Measurements from ENCODE around the gene HTT.

The HTT gene

DNA sequence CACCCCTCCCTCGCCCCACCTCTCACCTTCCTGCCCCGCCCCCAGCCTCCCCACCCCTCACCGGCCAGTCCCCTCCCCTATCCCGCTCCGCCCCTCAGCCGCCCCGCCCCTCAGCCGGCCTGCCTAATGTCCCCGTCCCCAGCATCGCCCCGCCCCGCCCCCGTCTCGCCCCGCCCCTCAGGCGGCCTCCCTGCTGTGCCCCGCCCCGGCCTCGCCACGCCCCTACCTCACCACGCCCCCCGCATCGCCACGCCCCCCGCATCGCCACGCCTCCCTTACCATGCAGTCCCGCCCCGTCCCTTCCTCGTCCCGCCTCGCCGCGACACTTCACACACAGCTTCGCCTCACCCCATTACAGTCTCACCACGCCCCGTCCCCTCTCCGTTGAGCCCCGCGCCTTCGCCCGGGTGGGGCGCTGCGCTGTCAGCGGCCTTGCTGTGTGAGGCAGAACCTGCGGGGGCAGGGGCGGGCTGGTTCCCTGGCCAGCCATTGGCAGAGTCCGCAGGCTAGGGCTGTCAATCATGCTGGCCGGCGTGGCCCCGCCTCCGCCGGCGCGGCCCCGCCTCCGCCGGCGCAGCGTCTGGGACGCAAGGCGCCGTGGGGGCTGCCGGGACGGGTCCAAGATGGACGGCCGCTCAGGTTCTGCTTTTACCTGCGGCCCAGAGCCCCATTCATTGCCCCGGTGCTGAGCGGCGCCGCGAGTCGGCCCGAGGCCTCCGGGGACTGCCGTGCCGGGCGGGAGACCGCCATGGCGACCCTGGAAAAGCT lies at the start of gene HTT, which contains the start of gene HTT-AS:
HTT (plus strand) TSS at position 604 of the 768 bp plus-strand sequence; CDS start at position 749, 145 bp downstream.
HTT-AS (minus strand) TSS at position 461 of the 768 bp plus-strand sequence.
- DNase-seq (ENCODE audit: low spot score), result peak; percentile 98

- no peak for DNase-seq (ENCODE audit: low spot score)
Observed at GRCh38 chr4:3025881-3026280, 48.6 kb upstream of the HTT start.

GRCh38 chr4:3026540-3026939 lies 47.9 kb upstream of the HTT start:
- DNase-seq (ENCODE audit: low spot score), result no peak

DNA sequence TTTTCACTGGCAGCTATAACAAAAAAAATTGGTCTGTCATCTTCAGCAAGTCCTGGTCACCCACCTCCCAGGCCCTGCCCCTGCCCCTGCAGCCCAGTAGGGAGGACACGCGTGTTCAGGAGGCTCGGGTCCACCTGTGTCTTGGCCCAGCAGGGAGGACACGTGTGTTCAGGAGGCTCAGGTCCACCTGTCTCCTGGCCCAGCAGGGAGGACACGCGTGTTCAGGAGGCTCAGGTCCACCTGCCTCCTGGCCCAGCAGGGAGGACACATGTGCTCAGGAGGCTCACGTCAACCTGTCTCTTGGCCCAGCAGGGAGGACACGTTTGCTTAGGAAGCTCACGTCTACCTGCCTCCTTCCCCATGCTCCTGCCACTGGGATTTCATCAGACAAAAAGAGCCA lies 45.0 kb upstream of the HTT start:
- DNase-seq (ENCODE audit: low spot score), result no peak

GRCh38 chr4:3030566-3031356 lies 43.7 kb upstream of the HTT start:
- DNase-seq (ENCODE audit: low spot score), result no peak

GRCh38 chr4:3031357-3032082 lies 43.0 kb upstream of the HTT start:
- DNase-seq (ENCODE audit: low spot score), result no peak

GRCh38 chr4:3034231-3034630 lies 40.2 kb upstream of the HTT start:
- no peak for DNase-seq (ENCODE audit: low spot score)

- DNase-seq (ENCODE audit: low spot score), result no peak
Observed at GRCh38 chr4:3035249-3035648, 39.2 kb upstream of the HTT start.

DNA sequence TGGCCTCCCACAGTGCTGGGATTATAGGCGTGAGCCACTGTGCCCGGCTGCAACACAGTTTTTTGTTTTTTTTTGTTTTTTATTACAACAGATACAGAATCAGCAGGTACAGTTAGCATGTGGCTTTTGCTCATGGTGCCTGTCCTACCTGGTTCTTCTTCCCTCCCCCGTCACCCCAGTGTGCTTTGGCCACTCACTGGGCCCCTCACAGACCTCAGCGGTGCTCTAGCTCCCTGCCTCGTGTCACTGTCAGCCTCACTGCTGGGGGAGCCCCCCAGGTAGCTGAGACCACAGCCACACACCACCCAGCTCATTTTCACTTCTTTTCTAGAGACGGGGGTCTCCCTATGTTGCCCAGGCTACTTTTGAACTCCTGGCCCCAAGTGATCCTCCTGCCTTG lies 38.8 kb upstream of the HTT start:
- DNase-seq (ENCODE audit: low spot score), result no peak

GRCh38 chr4:3036131-3036952 lies 38.1 kb upstream of the HTT start:
- no peak for DNase-seq (ENCODE audit: low spot score)

DNA sequence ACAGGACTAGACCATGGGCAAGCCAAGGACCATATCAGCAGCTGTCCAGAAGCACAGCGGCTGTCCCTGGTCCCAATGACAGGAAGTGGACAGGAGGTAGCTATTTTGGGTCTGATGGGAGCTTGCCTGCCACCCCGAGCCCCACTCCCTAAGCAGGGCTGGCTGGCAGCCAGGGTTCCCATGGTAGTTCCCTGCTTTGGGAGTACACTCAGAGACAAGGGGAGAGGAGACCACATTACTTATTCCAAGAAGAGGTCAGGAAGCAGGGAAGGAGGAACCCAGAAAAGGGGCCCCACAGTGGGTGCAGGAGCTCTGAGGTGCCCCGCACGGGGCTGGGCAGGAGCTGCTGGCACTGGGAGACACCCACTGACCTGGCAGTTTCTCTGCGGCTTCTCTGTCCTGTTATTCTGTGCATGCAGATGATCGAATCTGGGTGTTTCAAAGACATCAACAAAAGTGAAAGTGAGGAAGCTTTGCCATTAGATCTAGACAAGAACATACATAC lies 36.5 kb upstream of the HTT start:
- DNase-seq (ENCODE audit: low spot score), result peak; percentile 8

DNA sequence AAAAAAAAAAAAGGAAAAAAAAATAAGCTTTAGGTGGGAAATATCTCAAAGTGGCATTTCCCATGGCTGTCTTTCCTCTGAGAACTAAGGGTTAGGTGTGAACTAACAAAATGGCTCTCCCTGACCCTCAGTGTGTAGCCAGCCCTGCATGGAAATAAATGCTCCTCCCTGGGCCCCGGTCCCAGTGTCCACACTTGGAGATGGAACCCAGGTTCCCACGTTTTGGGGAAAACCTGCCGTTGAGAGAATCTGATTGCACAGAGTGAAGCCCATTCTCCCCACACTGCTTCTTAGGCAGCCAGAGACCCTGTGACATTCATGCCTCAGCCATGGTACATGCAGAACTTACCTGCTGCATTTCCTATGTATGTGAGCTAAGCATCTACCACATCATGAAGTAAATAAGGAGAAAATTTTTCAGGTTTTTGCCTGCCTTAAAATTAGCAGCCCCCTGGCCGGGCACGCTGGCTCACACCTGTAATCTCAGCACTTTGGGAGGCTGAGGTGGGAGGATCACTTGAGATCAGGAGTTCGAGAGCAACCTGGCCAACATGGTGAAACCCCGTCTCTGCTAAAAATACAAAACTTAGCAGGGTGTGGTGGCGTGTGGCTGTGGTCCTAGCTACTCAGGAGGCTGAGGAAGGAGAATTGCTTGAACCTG lies 34.6 kb upstream of the HTT start:
- no peak for DNase-seq (ENCODE audit: low spot score)

DNA sequence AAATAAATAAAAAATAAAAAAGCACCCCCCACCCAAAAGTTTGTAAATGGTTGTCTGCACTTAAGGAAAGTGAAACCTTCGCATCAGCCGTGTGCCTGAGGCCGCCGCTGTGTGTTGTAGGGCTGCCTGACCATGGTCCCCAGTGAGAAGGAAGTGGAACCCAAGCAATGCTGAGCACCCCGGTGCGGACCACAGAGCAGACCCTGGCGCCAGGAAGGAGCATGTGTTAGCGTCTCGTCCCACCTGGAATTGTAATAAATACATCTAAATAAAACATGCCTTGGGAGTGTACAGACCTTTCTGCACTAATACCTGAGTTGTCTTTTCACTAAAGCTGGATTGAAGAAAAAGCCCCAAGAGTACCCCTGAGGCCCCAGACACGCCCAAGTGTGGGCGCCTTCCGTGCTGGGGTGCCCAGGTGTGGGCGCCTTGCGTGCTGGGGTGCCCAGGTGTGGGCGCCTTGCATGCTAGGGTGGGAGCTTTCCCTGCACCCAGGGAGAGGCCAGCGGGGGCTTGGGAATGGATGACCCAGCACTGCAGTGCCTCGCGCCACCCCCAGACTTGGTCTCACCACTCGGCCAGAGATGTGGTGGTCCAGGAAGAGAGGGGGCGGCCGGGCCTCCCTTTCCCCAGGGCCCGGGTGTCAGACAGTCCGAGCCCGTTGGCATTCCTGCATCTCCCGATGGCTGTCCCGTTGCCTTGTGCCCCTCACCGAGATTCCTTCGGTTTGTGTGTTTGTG lies 33.9 kb upstream of the HTT start:
- no peak for DNase-seq (ENCODE audit: low spot score)

DNA sequence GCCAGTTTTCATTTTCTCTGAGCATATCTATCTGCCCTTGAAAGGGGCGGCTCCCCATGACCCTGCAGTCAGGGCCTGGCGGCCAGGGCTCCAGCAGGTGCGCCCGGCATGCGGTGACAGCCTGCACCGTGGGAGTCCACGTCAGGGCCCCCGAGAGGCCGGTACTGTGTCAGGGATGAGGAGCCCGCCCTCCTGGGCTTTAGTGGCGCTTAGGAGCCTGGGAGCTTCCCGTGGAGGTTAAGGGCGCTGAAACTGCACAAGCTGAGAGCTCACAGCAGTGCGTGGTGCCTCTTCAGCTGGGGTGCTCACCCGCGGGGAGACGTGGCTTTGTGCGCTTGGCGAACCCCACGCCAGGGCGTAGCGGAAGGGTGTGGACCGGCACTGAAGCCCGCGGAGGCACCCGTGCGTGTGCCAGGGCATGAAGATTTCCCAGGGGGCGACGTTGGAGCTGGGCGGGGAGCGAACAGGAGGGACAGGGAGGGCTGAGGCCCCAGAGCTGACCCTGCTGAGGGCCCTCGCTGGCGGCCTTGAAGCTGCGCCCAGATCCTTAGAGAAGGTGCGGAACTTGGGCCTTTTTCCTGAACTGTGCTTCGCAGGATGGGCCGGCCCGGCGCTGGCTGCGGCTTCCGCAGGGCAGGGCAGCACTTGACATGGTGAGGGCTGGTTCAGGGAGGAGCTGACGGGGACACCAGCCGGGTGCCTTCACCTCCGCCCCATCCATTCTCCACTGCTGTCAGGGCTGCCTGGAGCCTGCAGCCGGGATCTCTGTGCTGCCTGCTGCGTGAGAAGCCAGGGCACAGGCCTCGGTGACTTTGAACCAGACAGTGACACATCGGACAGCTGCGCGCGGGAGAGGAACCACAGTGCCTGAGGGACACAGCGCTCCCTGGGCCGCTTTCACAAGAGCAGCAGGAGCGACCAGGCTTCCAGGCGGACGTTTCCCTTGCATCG lies 33.0 kb upstream of the HTT start:
- DNase-seq (ENCODE audit: low spot score), result peak; percentile 38

DNA sequence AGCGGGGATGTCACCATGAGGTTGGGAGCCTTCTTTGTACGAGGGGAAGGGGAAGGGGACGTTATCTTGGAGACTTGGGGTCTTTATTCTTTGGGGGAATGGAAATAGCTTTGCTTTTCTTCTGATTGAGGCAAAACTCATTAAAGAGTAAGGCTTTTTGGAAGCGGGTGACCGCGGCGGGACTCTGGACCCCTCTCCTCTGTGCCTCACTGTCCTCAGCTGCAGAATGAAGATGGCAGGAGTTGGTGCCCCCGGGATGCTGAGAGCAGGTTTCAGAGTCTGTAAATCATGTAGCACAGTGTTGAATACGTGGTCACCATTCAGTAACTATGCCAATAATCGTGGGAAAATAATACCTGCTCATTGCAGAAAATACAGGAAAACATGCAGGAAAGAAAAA lies 32.3 kb upstream of the HTT start:
- DNase-seq (ENCODE audit: low spot score), result no peak

DNA sequence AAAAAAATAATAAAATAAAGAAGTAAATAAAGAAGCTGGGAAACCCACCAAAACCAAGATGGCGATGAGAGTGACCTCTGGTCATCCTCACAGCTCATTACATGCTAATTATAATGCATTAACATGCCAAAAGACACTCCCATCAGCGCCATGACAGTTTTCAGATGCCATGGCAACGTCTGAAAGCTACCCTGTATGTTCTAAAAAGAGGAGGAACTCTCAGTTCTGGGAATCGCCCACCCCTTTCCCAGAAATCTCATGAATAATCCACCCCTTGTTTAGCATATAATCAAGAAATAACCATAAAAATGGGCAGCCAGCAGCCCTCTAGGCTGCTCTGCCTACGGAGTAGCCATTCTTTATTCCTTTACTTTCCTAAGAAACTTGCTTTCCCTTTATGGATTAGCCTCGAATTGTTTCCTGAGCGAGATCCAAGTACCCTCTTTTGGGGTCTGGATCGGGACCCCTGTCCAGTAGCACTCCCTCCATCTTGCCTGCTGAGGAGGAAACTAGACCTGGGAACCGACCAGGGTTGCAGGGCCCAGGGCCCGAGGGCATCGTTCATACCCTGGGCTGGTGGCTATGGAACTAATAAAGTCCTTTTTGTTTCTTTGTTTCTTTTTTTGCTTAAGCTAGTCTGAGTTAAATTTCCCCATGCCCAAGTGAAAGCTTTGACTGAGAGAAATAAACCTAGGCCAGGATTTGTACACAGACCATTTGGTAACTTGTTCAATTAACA lies 31.0 kb upstream of the HTT start:
- no peak for DNase-seq (ENCODE audit: low spot score)

DNA sequence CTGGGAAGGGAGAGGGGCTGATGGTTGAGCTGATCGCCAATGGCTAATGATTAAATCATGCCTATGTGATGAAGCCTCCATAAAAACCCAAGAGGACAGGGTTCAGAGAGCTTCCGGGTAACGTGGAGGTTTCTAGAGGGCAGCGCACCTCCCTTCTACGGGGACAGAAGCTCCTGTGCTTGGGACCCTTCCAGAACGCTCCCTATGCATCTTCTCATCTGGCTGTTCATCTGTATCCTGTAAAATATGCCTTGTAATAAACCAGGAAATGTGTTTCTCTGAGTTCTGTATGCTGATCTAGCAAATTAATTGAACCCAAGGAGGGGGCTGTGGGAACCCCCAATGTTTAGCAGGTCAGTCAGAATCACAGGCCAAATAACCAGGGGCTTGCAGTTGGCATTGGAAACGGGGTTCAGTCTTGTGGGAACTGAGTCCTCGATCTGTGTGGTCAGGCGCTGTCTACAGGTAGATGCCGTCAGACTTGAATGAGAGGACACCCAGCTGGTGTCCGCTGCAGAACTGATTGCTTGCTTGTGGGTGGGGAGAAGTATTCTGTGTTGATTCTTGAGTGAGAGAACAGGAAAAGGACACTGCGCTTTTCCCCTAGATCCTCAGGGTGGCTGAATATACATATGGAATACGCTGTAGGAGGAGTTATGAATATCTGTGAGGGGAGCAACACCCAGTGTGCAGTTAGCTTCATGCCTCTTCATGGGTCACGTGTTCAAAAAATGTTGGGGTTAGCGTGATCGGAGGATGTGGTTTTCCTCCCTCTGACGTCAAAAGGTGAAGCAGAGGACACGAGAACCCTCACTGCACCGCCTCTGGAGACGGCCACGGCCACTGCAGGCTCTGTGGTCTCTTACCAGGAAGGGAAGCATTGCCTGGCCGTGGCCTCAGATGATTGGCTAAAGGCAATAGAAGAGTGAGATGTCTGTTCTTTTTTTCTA lies 29.3 kb upstream of the HTT start:
- peak; percentile 64 for DNase-seq (ENCODE audit: low spot score)
